Erythroblast (primary cell): ENCODE measurements around the gene FADS6.

ENCODE experiments used
- GATA1 ChIP-seq: IDR thresholded peaks from 2 replicates; pipeline ENCODE4 v1.6.1; 2011; ENCODE audit warnings: low read depth, mild to moderate bottlenecking, control low read depth, low read length, moderate library complexity
- POLR2A ChIP-seq: IDR thresholded peaks from 2 replicates; pipeline ENCODE4 v1.6.1; 2011; ENCODE audit warnings: mild to moderate bottlenecking, low read length

DNA sequence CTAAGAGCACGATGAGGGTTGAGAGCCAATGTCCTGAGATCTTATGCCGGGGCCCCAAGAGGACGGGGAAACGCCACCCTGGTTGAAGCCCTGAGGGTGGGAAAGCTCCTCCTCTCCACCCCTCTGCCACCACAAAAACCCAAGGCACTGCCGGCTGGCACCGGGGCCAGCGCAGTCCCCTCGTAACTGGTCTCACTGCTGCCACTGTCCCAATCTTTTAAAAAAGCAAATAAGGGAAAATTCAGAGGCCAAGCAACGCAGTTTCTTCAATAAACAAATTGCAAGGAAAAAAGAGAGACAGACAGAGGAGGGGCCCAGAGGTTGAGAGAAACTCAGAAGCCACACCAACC, 40.4 kb downstream of the FADS6 start:
- TF ChIP-seq POLR2A (no peak), GATA1 (no peak)
